Ascending aorta (tissue), 2 donors: ENCODE measurements around the gene RYR1. TPM values are rescaled to one million over a fixed set of nuclear protein-coding genes. Genes with fewer than 3 reads are reported as not detected.
"Not testable (repeated sequence)": the region's sequence is repeated elsewhere in the genome, so short reads cannot be mapped to it uniquely, and the experiment has no call there.

Experiments
- DNase-seq, 2 donors: peaks; one replicate each; pipeline ENCODE4 v3.0.0-alpha.2; 2019; ENCODE audit warnings: low spot score in 2 of 2
- H3K27ac ChIP-seq, 2 donors: fragments of 200-600 bp; sonication (generic); one replicate each; pipeline ENCODE4 v1.5.1; 2016 to 2017; ENCODE audit warnings: mild to moderate bottlenecking in 1 of 2
- H3K27me3 ChIP-seq: fragments of 200-600 bp; sonication (generic); one replicate; pipeline ENCODE4 v1.5.1; 2017
- H3K36me3 ChIP-seq, 2 donors: fragments of 200-600 bp; sonication (generic); one replicate each; pipeline ENCODE4 v1.5.1; 2016
- H3K4me1 ChIP-seq, 2 donors: fragments of 200-600 bp; sonication (generic); one replicate each; pipeline ENCODE4 v1.5.1; 2016 to 2017; ENCODE audit warnings: mild to moderate bottlenecking in 1 of 2
- H3K4me3 ChIP-seq, 2 donors: fragments of 200-600 bp; sonication (generic); one replicate each; pipeline ENCODE4 v1.5.1; 2016 to 2017; ENCODE audit warnings: mild to moderate bottlenecking in 1 of 2
- H3K9me3 ChIP-seq, 2 donors: fragments of 200-600 bp; sonication (generic); one replicate each; pipeline ENCODE4 v1.5.1; 2016
- intact Hi-C: fragments of 100-400 bp; cut with DNase I; formaldehyde crosslinking; loops from one replicate; pipeline ENCODE4 v1.15.1; 2023
- total RNA-seq: library from RNA; depleted of rRNA; stranded (reverse); fragments of >200 nt; gene quantifications from one replicate; pipeline ENCODE4 v1.1.0, GENCODE V29; 2016
- TF ChIP-seq, protein P1 (sequence below), 3 experiments: fragments of 200-600 bp in 2 of 3; fragments of 450-650 bp in 1 of 3; sonication (generic) in 2 of 3; IDR thresholded peaks; one replicate each; pipeline ENCODE4 v1.5.1; 2016 to 2019; ENCODE audit warnings: antibody characterized with exemption in 3 of 3, mild to moderate bottlenecking in 1 of 3, moderate library complexity in 1 of 3

RYR1 gene
- total RNA-seq, 1 donor from 2014 or later = 1.5 TPM

DNA sequence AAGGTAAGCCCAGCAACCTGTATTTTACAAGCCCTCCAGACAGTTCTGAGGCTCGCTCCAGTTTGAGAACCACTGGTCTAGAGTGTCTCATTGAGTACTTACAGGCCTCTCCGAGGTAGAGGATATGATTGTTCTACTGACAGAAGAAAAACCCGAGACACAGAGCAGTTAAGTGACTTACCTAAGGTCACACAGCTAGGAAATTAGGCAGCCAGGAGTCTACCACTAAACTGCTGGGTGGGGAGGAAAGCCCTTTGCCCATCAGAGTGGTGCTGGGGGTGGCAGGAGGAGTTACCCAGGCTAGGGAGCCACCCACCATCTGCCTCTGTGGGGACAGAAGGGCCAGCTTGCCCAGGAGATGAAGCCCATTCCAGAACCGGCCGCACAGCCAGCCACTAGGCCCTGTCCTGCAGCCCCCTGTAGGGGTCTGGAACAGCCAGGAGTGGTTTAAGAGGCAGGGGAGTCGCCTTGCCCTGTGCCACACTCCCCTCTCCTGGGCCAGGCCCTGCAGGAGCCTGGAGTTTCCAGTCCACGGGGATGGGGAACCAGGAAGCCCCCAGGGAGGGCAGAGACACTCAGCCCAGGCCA, 8.2 kb upstream of the RYR1 start:
- TF ChIP-seq, protein P1, sequence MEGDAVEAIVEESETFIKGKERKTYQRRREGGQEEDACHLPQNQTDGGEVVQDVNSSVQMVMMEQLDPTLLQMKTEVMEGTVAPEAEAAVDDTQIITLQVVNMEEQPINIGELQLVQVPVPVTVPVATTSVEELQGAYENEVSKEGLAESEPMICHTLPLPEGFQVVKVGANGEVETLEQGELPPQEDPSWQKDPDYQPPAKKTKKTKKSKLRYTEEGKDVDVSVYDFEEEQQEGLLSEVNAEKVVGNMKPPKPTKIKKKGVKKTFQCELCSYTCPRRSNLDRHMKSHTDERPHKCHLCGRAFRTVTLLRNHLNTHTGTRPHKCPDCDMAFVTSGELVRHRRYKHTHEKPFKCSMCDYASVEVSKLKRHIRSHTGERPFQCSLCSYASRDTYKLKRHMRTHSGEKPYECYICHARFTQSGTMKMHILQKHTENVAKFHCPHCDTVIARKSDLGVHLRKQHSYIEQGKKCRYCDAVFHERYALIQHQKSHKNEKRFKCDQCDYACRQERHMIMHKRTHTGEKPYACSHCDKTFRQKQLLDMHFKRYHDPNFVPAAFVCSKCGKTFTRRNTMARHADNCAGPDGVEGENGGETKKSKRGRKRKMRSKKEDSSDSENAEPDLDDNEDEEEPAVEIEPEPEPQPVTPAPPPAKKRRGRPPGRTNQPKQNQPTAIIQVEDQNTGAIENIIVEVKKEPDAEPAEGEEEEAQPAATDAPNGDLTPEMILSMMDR (IDR thresholded peaks at IDR 0.05) = no peak
- Histone ChIP-seq H3K4me1 (no peaks in the 10 kb centered on the region), H3K36me3 (no peaks in the 10 kb centered on the region), H3K27ac (no peak overlapping the region), H3K27me3 (no peaks in the 10 kb centered on the region), H3K4me3 (peak overlapping the region in 1 of 2 donors; percentile 35), H3K9me3 (no peaks in the 10 kb centered on the region)
- DNase-seq = no peak
- intact Hi-C loops = no loop called here

DNA sequence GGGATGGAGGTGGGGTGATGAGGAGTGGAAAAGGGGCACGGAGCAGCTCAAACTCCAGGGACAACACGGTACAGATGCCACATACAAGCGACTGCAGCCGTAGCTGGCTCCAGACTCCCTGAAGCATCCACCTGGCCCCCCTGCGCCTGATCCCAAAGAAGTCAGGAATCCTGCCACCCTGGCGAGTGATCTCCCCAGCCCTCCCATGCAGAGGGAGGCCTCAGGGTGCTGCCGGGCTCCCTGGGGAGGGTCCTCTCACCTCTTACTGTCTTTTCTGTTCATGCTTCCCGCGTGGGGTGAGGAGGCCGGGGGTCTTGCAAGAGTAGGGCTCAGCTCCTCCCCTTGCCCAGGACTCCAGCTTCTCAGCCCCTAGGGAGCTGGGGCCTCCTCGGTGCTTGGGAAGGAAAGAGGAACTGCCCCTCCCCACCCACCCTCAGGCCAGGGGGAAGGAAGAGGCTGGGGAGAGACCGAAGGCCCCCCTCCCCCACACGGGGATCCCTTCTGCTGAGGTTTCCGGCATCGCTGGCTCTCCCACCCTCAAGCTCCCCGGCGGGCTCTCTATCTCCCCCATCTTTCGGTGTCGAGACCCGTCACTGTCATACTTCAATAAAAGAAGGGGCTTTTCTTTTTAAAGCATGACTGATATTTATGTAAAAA, 7.6 kb upstream of the RYR1 start, which contains the start of gene RASGRP4:
Gene RASGRP4, minus strand, starts transcription at position 410 of the 657 bp plus-strand sequence. Its CDS starts 128 bp downstream, at position 282.
- peak in 1 of 2 donors; percentile 66 for DNase-seq
- H3K9me3 ChIP-seq = no peaks in the 10 kb centered on the region
- no peaks in the 10 kb centered on the region for H3K27me3 ChIP-seq
- intact Hi-C loops = no loop called here
- TF ChIP-seq, protein P1 (IDR thresholded peaks at IDR 0.05) = no peak
- peak within 1 kb of the TSS in 1 of 2 donors; percentile 35 for H3K4me3 ChIP-seq
- H3K36me3 ChIP-seq = no peaks in the 10 kb centered on the region
- no peaks in the 10 kb centered on the region for H3K4me1 ChIP-seq
- H3K27ac ChIP-seq = no peak within 1 kb of the TSS

DNA sequence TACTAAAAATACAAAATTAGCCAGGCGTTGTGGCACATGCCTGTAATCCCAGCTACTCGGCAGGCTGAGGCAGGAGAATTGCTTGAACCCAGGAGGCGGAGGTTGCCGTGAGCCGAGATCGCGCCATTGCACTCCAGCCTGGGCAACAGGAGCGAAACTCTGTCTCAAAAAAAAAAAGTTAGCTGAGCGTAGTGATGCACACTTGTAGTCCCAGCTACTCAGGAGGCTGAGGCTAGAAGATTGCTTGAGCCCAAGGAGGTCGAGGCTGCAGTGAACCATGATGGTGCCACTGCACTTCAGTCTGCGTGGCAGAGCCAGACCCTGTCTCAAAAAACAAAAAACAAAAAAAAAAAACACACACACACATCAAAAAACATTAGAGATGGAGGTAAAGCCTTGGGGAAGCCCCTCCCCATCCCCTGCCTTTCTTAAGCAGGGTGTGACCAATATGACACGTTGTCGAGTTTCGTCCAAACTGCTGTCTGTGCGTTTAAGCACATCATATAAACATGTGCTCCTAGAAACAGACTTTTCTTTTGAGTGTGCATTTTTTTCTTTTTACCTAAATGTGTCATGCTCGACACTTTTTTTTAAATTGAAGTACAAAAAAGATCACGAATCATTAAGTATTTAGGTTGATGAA, 6.3 kb upstream of the RYR1 start:
- H3K9me3 ChIP-seq, H3K36me3 ChIP-seq, H3K4me1 ChIP-seq, H3K4me3 ChIP-seq, DNase-seq, H3K27ac ChIP-seq, intact Hi-C loops, H3K27me3 ChIP-seq: not testable (repeated sequence)

DNA sequence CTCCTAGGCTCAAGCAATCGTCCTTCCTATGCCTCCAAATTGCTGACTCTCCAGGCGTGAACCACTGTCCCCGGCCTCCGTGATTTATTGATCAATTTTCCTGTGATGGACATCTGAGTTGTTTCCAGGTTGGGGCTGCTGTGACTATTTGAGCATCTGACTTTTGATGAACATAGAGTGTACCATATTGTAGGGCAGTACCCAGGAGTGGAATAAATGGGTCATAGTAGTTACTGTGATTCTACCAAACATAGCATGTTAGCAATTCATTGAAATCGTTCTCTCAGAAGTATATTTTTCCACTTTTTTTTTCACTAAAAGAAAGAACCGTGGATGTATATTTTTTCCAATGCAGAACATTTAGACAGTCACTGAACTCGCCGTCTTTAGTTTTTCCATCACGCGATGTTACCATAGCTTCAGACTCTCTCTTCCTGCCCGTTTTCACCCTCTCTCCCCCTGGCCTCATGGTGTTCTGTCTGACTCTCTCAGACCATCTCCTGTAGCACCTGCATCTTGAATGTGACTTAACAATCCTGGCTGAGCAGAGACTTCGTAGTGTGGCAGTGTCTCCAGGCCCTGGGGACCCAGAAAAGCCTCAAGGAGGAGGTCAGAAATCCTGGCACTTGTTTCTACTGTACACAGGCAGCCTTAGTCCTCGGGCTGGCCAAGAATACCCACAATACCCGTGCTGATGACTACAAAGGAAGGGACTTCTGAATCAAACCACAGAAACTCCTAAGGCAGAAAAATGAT, 4.3 kb upstream of the RYR1 start:
- H3K27me3 ChIP-seq = peaks cover 5% of the 10 kb centered on the region

DNA sequence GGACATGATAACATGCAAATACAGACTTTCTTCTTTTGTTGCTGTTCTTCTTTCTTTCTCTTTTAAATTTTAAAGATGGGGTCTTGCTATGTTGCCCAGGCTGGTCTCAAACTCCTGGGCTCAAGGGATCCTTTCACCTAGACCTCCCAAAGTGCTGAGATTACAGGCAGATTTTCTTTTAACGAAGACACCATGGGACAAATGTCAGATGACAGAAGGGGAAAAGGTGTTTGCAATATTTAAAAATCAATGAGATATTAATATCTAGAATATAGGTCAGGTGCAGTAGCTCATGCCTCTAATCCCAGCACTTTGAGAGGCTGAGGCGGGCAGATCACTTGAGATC, 3.7 kb upstream of the RYR1 start:
- Histone ChIP-seq H3K27me3 (peaks cover 8% of the 10 kb centered on the region), H3K27ac (no peak overlapping the region), H3K36me3 (no peaks in the 10 kb centered on the region), H3K9me3 (no peaks in the 10 kb centered on the region), H3K4me3 (no peak overlapping the region), H3K4me1 (no peaks in the 10 kb centered on the region)
- TF ChIP-seq, protein P1 (IDR thresholded peaks at IDR 0.05) = no peak
- DNase-seq = no peak
- intact Hi-C loops = no loop called here

More for the DNA sequence above, 4.3 kb upstream of the RYR1 start:
- Histone ChIP-seq H3K27ac (no peak overlapping the region), H3K4me3 (no peak overlapping the region), H3K4me1 (no peaks in the 10 kb centered on the region), H3K36me3 (no peaks in the 10 kb centered on the region), H3K9me3 (no peaks in the 10 kb centered on the region)
- no peak for DNase-seq
- TF ChIP-seq, protein P1 (IDR thresholded peaks at IDR 0.05) = no peak
- intact Hi-C loops = no loop called here
